Body of pancreas (tissue), 4 donors: Measurements from ENCODE around the gene FXYD3. TPM values are rescaled to one million over a fixed set of nuclear protein-coding genes. Genes with fewer than 3 reads are reported as not detected.

Experiments used
- ATAC-seq: fragments of 150-250 bp; one replicate; pipeline ENCODE4 v1.9.1; 2016
- DNase-seq, 4 donors: peaks; one replicate each; pipeline ENCODE4 v3.0.0-alpha.2; 2019
- H3K27ac ChIP-seq, 4 donors: fragments of 200-600 bp; sonication (generic); 1 replicate in 3 of 4; 2 replicates in 1 of 4; pipeline versions ENCODE4 v1.5.1 to v1.6.1; 2016 to 2019; ENCODE audit warnings: mild to moderate bottlenecking in 1 of 4, mixed read lengths in 1 of 4, moderate library complexity in 1 of 4
- H3K27me3 ChIP-seq, 2 donors: fragments of 200-600 bp; sonication (generic); one replicate each; pipeline ENCODE4 v1.6.0; 2016; ENCODE audit warnings: mild to moderate bottlenecking in 1 of 2
- H3K36me3 ChIP-seq, 2 donors: fragments of 200-600 bp; sonication (generic); replicated peaks in 1 of 2; 2 replicates each; pipeline ENCODE4 v1.5.1; 2016; ENCODE audit warnings: low read depth in 2 of 2; ENCODE audit not compliant: insufficient read depth in 1 of 2
- H3K4me1 ChIP-seq: fragments of 200-600 bp; sonication (generic); one replicate; pipeline ENCODE4 v1.6.0; 2016
- H3K4me3 ChIP-seq, 2 donors: fragments of 200-600 bp; sonication (generic); 1 replicate in 1 of 2; 2 replicates in 1 of 2; pipeline ENCODE4 v1.5.1; 2016 to 2019
- H3K9me3 ChIP-seq, 3 donors: fragments of 200-600 bp; sonication (generic); 1 replicate in 2 of 3; 2 replicates in 1 of 3; pipeline ENCODE4 v1.5.1; 2016
- CTCF ChIP-seq, 7 experiments: fragments of 450-650 bp in 4 of 7; fragments of 200-600 bp in 3 of 7; sonication (generic) in 3 of 7; IDR thresholded peaks; one replicate each; pipeline ENCODE4 v1.5.1; 2016 to 2019; ENCODE audit warnings: antibody characterized with exemption in 7 of 7
- POLR2A ChIP-seq, 3 donors: fragments of 450-650 bp; IDR thresholded peaks; one replicate each; pipeline ENCODE4 v1.6.1; 2016; ENCODE audit warnings: antibody characterized with exemption in 3 of 3, mild to moderate bottlenecking in 2 of 3
- WGBS, 2 donors: methylation state at CpG; one replicate each; pipeline ENCODE4 v1.1.5; 2017; 5-methylcytosine and 5-hydroxymethylcytosine counted together
- intact Hi-C: fragments of 100-400 bp; cut with DNase I; formaldehyde crosslinking; loops from one replicate; pipeline ENCODE4 v1.15.1; 2023
- total RNA-seq, 2 donors: library from RNA; depleted of rRNA; stranded (reverse); fragments of >200 nt; gene quantifications; one replicate each; pipeline ENCODE4 v1.1.0, GENCODE V29; 2016

Gene FXYD3
- total RNA-seq, 2 donors from 2014 or later, result 13.5 to 51.6 TPM

GRCh38 chr19:35108730-35109129, 6.9 kb upstream of the FXYD3 start:
- no peaks in the 10 kb centered on the region for H3K36me3 ChIP-seq
- H3K27ac ChIP-seq, result no peak overlapping the region
- H3K9me3 ChIP-seq, result no peaks in the 10 kb centered on the region
- ATAC-seq (no peak), DNase-seq (no peak)
- intact Hi-C loops, result no loop called here
- no peak overlapping the region for H3K4me3 ChIP-seq
- peaks cover 7% of the 10 kb centered on the region for H3K4me1 ChIP-seq
- 83 to 93% methylated on average over 11 of the region's 11 CpGs for WGBS, 2 donors
- TF ChIP-seq CTCF (IDR thresholded peaks at IDR 0.05) (no peak), POLR2A (IDR thresholded peaks at IDR 0.05) (no peak)
- H3K27me3 ChIP-seq, result no peaks in the 10 kb centered on the region

GRCh38 chr19:35109395-35110112, 6.1 kb upstream of the FXYD3 start:
- H3K4me1 ChIP-seq, result peaks cover 11% of the 10 kb centered on the region
- intact Hi-C loops, result no loop called here
- H3K27ac ChIP-seq, result no peak overlapping the region
- 79 to 84% methylated on average over 7 to 22 of the region's 22 CpGs for WGBS, 2 donors
- TF ChIP-seq CTCF (IDR thresholded peaks at IDR 0.05) (no peak), POLR2A (IDR thresholded peaks at IDR 0.05) (no peak)
- no peaks in the 10 kb centered on the region for H3K9me3 ChIP-seq
- no peak overlapping the region for H3K4me3 ChIP-seq
- DNase-seq, result no peak
- ATAC-seq, result no peak
- H3K36me3 ChIP-seq, result no peaks in the 10 kb centered on the region
- no peaks in the 10 kb centered on the region for H3K27me3 ChIP-seq

GRCh38 chr19:35110974-35111373, 4.6 kb upstream of the FXYD3 start:
- H3K27ac ChIP-seq, result no peak overlapping the region
- no peaks in the 10 kb centered on the region for H3K9me3 ChIP-seq
- no peak for ATAC-seq
- intact Hi-C loops, result no loop called here
- DNase-seq, result no peak
- H3K27me3 ChIP-seq, result no peaks in the 10 kb centered on the region
- H3K4me1 ChIP-seq, result peaks cover 25% of the 10 kb centered on the region
- no peak overlapping the region for H3K4me3 ChIP-seq
- H3K36me3 ChIP-seq, result no peaks in the 10 kb centered on the region
- no peak for TF ChIP-seq POLR2A (IDR thresholded peaks at IDR 0.05)
- no peak for TF ChIP-seq CTCF (IDR thresholded peaks at IDR 0.05)
- WGBS, 2 donors, result 64 to 65% methylated on average over 7 to 9 of the region's 9 CpGs

- H3K9me3 ChIP-seq, result no peaks in the 10 kb centered on the region
- no peak overlapping the region for H3K4me3 ChIP-seq
- intact Hi-C loops, result no loop called here
- 82 to 85% methylated on average over 13 to 15 of the region's 15 CpGs for whole genome bisulfite sequencing, 2 donors
- no peaks in the 10 kb centered on the region for H3K36me3 ChIP-seq
- no peak for DNase-seq
- no peaks in the 10 kb centered on the region for H3K27me3 ChIP-seq
- ATAC-seq, result no peak
- TF ChIP-seq CTCF (IDR thresholded peaks at IDR 0.05) (no peak), POLR2A (IDR thresholded peaks at IDR 0.05) (no peak)
- peaks cover 31% of the 10 kb centered on the region for H3K4me1 ChIP-seq
- no peak overlapping the region for H3K27ac ChIP-seq
Measured at GRCh38 chr19:35112995-35113688, 2.5 kb upstream of the FXYD3 start.
